Stimulated activated CD8-positive, alpha-beta memory T cell treated with anti-CD3 and anti-CD28 coated beads, Interleukin-12 subunit alpha, Interleukin-12 subunit beta, amount 100 ng/mL, for 24 hours (primary cell): ENCODE results near the gene ARF5.

ENCODE experiments used
- DNase-seq: peaks from one replicate; pipeline ENCODE4 v3.0.0-alpha.2; 2020; ENCODE audit errors: extremely low read depth

Gene ARF5

DNA sequence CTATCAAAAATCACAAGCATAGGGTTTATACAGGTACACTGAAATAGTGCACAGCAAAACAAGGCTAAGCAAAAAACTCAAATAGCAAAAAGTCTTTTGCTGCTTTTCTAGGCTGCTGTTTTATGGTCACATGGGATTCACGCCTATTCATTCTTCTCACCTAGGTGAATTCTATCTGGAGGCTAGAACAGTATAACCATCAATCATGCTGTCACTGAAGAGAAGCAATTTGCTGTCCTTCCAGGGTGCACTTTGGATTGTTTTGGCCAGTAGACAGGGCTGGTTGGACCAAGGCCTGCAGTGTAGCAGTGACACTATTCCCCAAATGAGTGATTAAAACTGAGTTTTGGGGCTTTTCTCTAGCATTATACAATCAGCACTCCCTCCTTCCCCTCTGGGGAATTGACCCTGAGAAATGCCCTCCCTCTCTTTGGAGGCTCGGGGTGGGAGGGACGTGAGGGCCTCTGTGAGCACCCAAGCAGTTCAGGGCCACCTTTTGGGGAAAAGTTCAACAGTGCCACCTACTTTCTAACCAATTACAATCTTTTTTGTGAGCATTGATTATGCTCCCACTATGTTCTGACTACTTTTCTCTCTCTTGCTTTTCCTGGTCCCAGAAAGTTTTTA is 47.6 kb downstream of the ARF5 start:
- DNase-seq: no peak

- DNase-seq: no peak
These were observed 50.0 kb downstream of the ARF5 start for GRCh38 chr7:127638197-127638596.
